Measurements from ENCODE around the gene ZNF568.

ZNF568 gene

GRCh38 chr19:36997843-36998235 lies 81.7 kb downstream of the ZNF568 start:
- H3K9me3 ChIP-seq (ENCODE audit: insufficient read depth, low read length) = peaks cover 28% of the 10 kb centered on the region
- H2AFZ ChIP-seq (ENCODE audit: low read depth, low read length) = no peak overlapping the region
- H3K36me3 ChIP-seq (replicated peaks; ENCODE audit: low read depth, low read length) = peaks cover 15% of the 10 kb centered on the region
- no peaks in the 10 kb centered on the region for H3K27me3 ChIP-seq (ENCODE audit: low read depth, low read length)
- no peak for TF ChIP-seq EZH2phosphoT487 (IDR thresholded peaks at IDR 0.05; ENCODE audit: low read depth)
- TF ChIP-seq CTCF (IDR thresholded peaks at IDR 0.05; ENCODE audit: low read depth, low read length) = no peak
- no peak overlapping the region for H3K9ac ChIP-seq (ENCODE audit: low read length)
- no peaks in the 10 kb centered on the region for H4K20me1 ChIP-seq (ENCODE audit: insufficient read depth, low read length)
- no peak overlapping the region for H3K4me2 ChIP-seq (ENCODE audit: low read length)
- H3K4me1 ChIP-seq (ENCODE audit: low read length) = no peaks in the 10 kb centered on the region
- no peaks in the 10 kb centered on the region for H3K79me2 ChIP-seq (ENCODE audit: low read length)
- no peak overlapping the region for H3K27ac ChIP-seq (ENCODE audit: low read length)
- H3K4me3 ChIP-seq (ENCODE audit: low read length) = no peak overlapping the region

GRCh38 chr19:36999313-36999712 lies 83.2 kb downstream of the ZNF568 start:
- no peak for TF ChIP-seq CTCF (IDR thresholded peaks at IDR 0.05; ENCODE audit: low read depth, low read length)
- no peak for TF ChIP-seq EZH2phosphoT487 (IDR thresholded peaks at IDR 0.05; ENCODE audit: low read depth)
- Histone ChIP-seq H4K20me1 (ENCODE audit: insufficient read depth, low read length) (no peaks in the 10 kb centered on the region), H3K79me2 (ENCODE audit: low read length) (no peaks in the 10 kb centered on the region), H3K27me3 (ENCODE audit: low read depth, low read length) (no peaks in the 10 kb centered on the region), H3K4me3 (ENCODE audit: low read length) (no peak overlapping the region), H3K9ac (ENCODE audit: low read length) (no peak overlapping the region), H3K27ac (ENCODE audit: low read length) (no peak overlapping the region), H3K4me2 (ENCODE audit: low read length) (no peak overlapping the region), H3K4me1 (ENCODE audit: low read length) (no peaks in the 10 kb centered on the region), H3K36me3 (replicated peaks; ENCODE audit: low read depth, low read length) (peaks cover 15% of the 10 kb centered on the region), H2AFZ (ENCODE audit: low read depth, low read length) (no peak overlapping the region), H3K9me3 (ENCODE audit: insufficient read depth, low read length) (peaks cover 24% of the 10 kb centered on the region)

- Histone ChIP-seq H4K20me1 (ENCODE audit: insufficient read depth, low read length) (no peaks in the 10 kb centered on the region), H3K9me3 (ENCODE audit: insufficient read depth, low read length) (peaks cover 15% of the 10 kb centered on the region), H3K4me3 (ENCODE audit: low read length) (no peak overlapping the region), H2AFZ (ENCODE audit: low read depth, low read length) (no peak overlapping the region), H3K4me2 (ENCODE audit: low read length) (no peak overlapping the region), H3K79me2 (ENCODE audit: low read length) (no peaks in the 10 kb centered on the region), H3K36me3 (replicated peaks; ENCODE audit: low read depth, low read length) (no peaks in the 10 kb centered on the region), H3K4me1 (ENCODE audit: low read length) (no peaks in the 10 kb centered on the region), H3K27ac (ENCODE audit: low read length) (no peak overlapping the region), H3K27me3 (ENCODE audit: low read depth, low read length) (no peaks in the 10 kb centered on the region), H3K9ac (ENCODE audit: low read length) (no peak overlapping the region)
- no peak for TF ChIP-seq CTCF (IDR thresholded peaks at IDR 0.05; ENCODE audit: low read depth, low read length)
- TF ChIP-seq EZH2phosphoT487 (IDR thresholded peaks at IDR 0.05; ENCODE audit: low read depth) = no peak
Observed at GRCh38 chr19:37007587-37008220, 91.6 kb downstream of the ZNF568 start.

GRCh38 chr19:37009871-37010270 lies 93.7 kb downstream of the ZNF568 start:
- Histone ChIP-seq H3K4me2 (ENCODE audit: low read length) (no peak overlapping the region), H3K4me1 (ENCODE audit: low read length) (no peaks in the 10 kb centered on the region), H3K9ac (ENCODE audit: low read length) (no peak overlapping the region), H3K36me3 (replicated peaks; ENCODE audit: low read depth, low read length) (no peaks in the 10 kb centered on the region), H4K20me1 (ENCODE audit: insufficient read depth, low read length) (no peaks in the 10 kb centered on the region), H3K27ac (ENCODE audit: low read length) (no peak overlapping the region), H3K9me3 (ENCODE audit: insufficient read depth, low read length) (peaks cover 28% of the 10 kb centered on the region), H3K4me3 (ENCODE audit: low read length) (no peak overlapping the region), H3K27me3 (ENCODE audit: low read depth, low read length) (no peaks in the 10 kb centered on the region), H3K79me2 (ENCODE audit: low read length) (no peaks in the 10 kb centered on the region), H2AFZ (ENCODE audit: low read depth, low read length) (no peak overlapping the region)
- TF ChIP-seq CTCF (IDR thresholded peaks at IDR 0.05; ENCODE audit: low read depth, low read length) = no peak
- no peak for TF ChIP-seq EZH2phosphoT487 (IDR thresholded peaks at IDR 0.05; ENCODE audit: low read depth)

Measured in OCI-LY3 (cell line).